OCI-LY7 (cell line): ENCODE measurements around the gene ORM2.
"Not testable (repeated sequence)": the region's sequence is repeated elsewhere in the genome, so short reads cannot be mapped to it uniquely, and the experiment has no call there.

Experiments used
- EZH2phosphoT487 ChIP-seq: fragments of 200-600 bp; sonication (generic); IDR thresholded peaks from 2 replicates; pipeline ENCODE4 v1.6.1; 2018; ENCODE audit warnings: low read depth, borderline replicate concordance, mild to moderate bottlenecking, mixed run types, antibody characterized with exemption, low read length, moderate library complexity, mixed read lengths
- TF ChIP-seq, protein P1 (sequence below): fragments of 200-600 bp; sonication (generic); conservative IDR thresholded peaks from 2 replicates; pipeline ENCODE4 v1.5.1; 2014; ENCODE audit warnings: mild to moderate bottlenecking, antibody characterized with exemption, low read length, moderate library complexity, mixed read lengths

- TF ChIP-seq, protein P1, sequence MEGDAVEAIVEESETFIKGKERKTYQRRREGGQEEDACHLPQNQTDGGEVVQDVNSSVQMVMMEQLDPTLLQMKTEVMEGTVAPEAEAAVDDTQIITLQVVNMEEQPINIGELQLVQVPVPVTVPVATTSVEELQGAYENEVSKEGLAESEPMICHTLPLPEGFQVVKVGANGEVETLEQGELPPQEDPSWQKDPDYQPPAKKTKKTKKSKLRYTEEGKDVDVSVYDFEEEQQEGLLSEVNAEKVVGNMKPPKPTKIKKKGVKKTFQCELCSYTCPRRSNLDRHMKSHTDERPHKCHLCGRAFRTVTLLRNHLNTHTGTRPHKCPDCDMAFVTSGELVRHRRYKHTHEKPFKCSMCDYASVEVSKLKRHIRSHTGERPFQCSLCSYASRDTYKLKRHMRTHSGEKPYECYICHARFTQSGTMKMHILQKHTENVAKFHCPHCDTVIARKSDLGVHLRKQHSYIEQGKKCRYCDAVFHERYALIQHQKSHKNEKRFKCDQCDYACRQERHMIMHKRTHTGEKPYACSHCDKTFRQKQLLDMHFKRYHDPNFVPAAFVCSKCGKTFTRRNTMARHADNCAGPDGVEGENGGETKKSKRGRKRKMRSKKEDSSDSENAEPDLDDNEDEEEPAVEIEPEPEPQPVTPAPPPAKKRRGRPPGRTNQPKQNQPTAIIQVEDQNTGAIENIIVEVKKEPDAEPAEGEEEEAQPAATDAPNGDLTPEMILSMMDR = not testable (repeated sequence)
- TF ChIP-seq EZH2phosphoT487 = not testable (repeated sequence)
Measured at GRCh38 chr9:114333718-114334117, 4.0 kb downstream of the ORM2 start.
